Right renal cortex interstitium (tissue), 3 donors: ENCODE measurements around the gene RALGPS2. TPM values are rescaled to one million over a fixed set of nuclear protein-coding genes. Genes with fewer than 3 reads are reported as not detected.

Source experiments
- DNase-seq, 3 donors: peaks; one replicate each; pipeline ENCODE4 v3.0.0-alpha.2; 2013; ENCODE audit warnings: low read depth in 3 of 3, low spot score in 2 of 3
- polyA plus RNA-seq, 3 donors: library from polyadenylated mRNA; unstranded; fragments of 120-200 nt; gene quantifications; one replicate each; pipeline ENCODE4 v1.2.1, GENCODE V29; 2013; ENCODE audit not compliant: insufficient read length in 3 of 3

Gene RALGPS2
- polyA plus RNA-seq, 3 donors = 34.2 to 37.1 (median 34.2) TPM

- no peak for DNase-seq
These were observed 187.6 kb downstream of the RALGPS2 start for GRCh38 chr1:178912597-178912996.

GRCh38 chr1:178916448-178917174, 191.6 kb downstream of the RALGPS2 start:
- no peak for DNase-seq

DNA sequence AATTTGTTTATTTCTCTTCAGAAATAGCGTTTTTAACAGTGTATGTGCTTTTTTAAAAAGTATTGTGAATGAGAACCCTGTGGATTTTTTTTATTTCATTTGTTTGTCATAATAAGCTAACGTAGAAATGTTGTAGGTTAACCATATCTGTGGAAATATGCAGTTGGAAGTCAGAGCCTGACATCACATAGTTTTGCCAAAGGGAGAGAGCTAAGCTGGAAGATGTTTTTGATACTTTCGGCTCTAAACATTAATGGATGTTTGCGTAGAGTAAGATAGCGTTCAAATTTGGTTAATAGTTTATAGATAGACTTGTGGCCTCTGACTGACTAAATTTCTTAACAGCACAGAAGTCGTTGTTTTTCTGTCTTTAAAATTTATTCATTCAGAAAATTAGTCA, 193.3 kb downstream of the RALGPS2 start:
- no peak for DNase-seq

- DNase-seq = no peak
These were observed 193.9 kb downstream of the RALGPS2 start for GRCh38 chr1:178918955-178919354.

DNA sequence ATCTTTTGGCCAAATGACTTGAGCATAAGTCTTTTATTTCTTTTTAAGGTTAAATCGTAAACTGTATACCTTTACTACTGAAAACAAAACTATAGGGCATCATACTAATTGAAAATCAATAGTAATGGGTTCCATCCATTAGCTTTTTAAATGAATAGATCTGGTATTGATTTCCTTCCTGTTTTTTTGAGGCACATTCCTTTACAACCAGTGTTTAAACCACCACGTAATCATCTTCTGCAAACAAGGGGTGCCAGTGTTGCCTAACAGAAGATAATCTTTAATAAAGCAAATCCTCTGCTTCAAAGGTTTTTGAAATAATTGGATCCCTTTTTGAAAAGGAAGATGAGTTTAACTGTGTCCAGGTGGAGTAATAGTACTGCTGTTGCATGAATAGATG, 194.5 kb downstream of the RALGPS2 start:
- no peak for DNase-seq

DNA sequence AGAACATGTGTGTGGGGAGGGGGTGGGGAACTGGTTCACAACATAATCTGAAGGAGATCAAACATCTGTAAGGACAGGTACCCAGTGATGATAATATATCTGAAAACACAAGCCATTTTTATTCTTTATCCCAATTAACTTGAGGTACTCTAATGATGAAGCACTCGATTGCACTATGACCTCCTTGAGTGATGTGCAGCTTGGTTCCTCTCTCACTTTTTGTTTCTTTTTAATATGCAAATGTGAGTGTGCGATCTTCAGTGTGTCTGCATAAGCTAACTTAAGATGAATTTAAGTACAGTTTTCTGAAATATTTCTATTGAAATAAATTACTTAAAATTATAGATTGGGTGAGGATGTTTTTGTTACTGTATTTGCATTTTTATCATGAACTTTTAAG, 196.5 kb downstream of the RALGPS2 start:
- no peak for DNase-seq

DNA sequence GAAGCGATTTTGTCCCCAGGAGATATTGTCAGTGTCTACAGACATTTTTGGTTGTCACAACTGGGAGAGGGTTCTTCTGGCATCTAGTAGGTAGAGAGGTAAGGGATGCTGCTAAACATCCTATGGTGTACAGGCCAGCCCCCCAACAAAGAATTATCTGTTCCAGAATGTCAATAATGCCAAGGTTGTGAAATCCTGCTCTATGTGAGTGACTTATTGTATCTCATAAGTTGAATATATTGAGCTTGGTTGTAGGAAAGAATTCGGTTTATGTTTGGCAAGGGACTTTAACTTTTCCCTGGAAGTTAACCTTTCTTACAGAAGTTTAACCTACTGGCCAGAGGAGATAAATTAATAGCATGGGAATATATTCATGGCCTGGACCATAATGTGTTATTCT, 198.5 kb downstream of the RALGPS2 start:
- DNase-seq = no peak

DNA sequence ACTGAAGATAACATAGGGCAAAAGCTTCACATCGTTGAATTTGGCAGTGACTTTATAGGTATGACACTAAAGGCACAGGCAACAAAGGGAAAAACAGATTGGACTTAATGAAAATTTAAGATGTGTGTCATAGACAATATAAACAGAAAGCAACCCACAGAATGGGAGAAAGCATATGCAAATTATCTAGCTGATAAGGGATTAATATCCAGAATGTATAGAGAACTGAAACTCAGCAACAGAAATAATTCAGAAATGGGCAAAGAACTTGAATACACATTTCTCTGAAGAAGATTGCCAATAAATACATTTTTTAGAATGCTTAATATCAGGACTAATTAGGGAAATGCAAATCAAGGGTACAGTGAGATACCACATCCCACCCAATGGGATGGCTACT, 201.0 kb downstream of the RALGPS2 start:
- no peak for DNase-seq

DNA sequence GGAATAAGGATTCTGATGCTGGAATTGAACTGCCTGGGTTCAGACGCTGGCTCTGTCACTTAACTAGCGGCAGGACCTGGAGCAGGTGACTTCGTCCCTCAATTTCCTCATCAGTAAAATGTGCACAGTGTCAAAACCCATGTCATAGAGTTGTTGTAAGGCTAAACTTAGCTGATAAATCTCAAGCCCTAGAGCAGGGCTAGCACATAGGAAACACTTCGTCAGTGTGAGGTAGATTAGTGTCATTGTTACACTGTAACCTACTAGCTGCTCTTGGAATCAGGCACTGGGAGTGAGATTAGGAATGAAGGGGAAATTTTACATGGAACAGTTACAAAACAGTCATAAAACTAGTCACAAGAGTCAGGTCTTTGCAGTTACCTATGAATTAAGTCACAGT, 202.0 kb downstream of the RALGPS2 start:
- DNase-seq = no peak

GRCh38 chr1:178928041-178928440, 203.0 kb downstream of the RALGPS2 start:
- DNase-seq = no peak

- no peak for DNase-seq
These were observed 203.9 kb downstream of the RALGPS2 start for GRCh38 chr1:178928976-178929375.

- DNase-seq = no peak
These were observed 207.0 kb downstream of the RALGPS2 start for GRCh38 chr1:178931858-178932551.

GRCh38 chr1:178932552-178932906, 207.5 kb downstream of the RALGPS2 start:
- DNase-seq = no peak

GRCh38 chr1:178933105-178933561, 208.1 kb downstream of the RALGPS2 start:
- DNase-seq = no peak

DNA sequence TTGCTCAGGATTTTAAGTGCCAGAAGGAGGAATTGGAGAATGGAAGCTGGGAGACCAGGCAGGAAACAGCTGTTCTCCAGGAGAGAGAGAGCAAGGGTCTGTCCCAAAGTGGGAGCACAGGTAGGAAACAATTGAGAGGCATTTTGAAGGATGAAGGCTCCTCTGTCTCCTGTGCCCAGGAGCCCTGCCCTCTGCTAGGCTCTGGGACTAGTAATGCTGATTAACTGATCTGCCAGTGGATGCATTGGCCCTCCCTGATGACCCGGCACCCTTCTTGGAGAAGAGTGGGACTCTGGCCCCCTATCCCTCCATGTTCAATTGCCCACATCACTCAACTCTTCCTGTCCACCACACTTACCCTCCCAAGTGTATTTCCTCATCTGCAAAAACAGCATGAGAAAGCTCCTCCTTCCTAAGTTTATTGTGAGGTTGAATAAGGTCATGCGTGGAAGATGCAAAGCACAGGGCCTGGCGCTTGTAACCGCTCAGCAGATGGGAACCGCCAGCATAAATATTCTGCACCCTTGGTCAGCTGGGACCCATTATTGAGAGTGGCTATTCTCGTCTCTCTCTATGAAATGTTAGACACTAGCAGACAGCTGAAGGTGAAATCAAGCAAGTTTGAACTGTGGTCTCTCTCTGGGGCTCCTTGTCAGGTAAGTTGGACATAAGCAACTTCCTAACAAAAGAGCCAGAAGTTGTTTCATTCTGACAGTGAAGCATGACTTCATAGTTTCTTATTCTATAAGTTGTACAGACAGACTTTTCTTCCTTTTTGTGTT, 208.9 kb downstream of the RALGPS2 start:
- DNase-seq = no peak

GRCh38 chr1:178934546-178934945, 209.5 kb downstream of the RALGPS2 start:
- no peak for DNase-seq

DNA sequence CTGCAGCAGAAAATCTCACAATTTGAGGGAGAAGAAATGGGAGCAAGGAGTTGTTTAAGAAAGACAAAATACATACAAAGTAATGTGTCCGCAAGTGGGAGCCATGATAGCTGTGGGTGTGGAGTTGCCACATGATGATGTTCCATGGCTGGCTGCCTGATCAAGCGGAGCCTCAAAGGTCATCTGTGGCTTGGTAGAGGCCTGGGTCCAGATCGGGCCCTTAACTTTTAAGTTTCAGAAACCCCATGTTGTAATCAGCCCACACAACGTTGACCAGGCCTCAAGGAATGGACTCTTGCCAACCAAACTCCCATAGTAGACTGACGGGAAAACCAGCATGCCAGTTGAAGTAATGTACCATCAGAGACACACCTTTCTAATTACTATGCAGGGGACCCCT, 210.6 kb downstream of the RALGPS2 start:
- no peak for DNase-seq

- DNase-seq = no peak
These were observed 212.7 kb downstream of the RALGPS2 start for GRCh38 chr1:178937695-178938094.

GRCh38 chr1:178938101-178938958, 213.3 kb downstream of the RALGPS2 start:
- no peak for DNase-seq

- DNase-seq = no peak
These were observed 213.9 kb downstream of the RALGPS2 start for GRCh38 chr1:178938959-178939317.
